HG02678 (cell line): ENCODE results near the gene HOXC4.
"Not testable (repeated sequence)": the region's sequence is repeated elsewhere in the genome, so short reads cannot be mapped to it uniquely, and the experiment has no call there.

Experiments used
- ATAC-seq: cut with Tn5 transposase; IDR thresholded peaks from one replicate; pipeline ENCODE4 v1.9.1; 2021; ENCODE audit warnings: mild to moderate bottlenecking, moderate library complexity; ENCODE audit not compliant: unreplicated experiment

Gene HOXC4

GRCh38 chr12:54081581-54082396 lies 28.2 kb downstream of the HOXC4 start:
- not testable (repeated sequence) for ATAC-seq

DNA sequence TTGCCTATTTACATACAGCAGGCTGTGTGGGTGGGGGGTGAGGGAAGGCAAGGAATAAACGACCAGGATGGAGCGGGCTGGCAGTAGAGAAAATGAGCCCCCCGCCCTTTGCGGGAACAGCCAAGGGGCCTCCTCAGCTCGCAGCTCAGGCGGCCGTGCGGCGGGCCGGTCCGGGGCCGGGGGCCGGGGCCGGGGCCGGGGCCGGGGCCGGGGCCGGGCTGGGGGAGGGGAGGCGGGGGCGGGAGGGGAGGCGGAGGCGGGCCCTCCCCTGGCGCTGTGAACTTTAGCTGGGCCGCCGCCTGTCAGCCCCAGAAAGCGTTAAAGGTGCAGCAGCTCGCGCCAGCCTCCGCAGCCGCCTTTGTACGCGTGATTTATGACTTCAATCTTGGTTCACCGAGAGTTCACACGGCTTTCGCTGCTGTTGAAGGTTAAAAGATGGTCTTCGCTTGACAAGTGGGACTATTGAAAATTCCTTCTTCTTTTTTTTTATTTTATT lies 28.8 kb downstream of the HOXC4 start:
- no peak for ATAC-seq

DNA sequence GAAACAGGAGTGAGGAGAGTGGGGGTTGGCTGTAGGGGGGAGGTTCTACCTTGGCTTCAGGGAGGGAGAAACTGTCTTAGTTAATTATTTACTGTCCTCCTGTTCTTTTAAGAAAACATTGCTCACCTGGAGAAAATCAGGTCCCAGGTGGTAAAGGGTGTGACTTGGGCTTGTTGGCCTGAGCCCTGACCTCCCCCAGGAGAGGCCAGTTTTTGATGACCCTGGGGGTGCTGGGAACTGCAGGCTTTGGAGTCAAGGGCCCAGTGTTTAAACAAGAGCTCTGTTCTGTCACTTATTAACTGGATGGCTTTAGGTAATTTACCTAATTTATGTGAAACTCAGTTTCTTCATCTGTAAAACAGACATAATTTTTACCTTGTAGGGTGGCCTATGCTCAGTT lies 34.4 kb downstream of the HOXC4 start:
- not testable (repeated sequence) for ATAC-seq

GRCh38 chr12:54089465-54089864 lies 35.8 kb downstream of the HOXC4 start:
- ATAC-seq: not testable (repeated sequence)

- ATAC-seq: not testable (repeated sequence)
These were observed 36.7 kb downstream of the HOXC4 start for GRCh38 chr12:54090312-54090711.

DNA sequence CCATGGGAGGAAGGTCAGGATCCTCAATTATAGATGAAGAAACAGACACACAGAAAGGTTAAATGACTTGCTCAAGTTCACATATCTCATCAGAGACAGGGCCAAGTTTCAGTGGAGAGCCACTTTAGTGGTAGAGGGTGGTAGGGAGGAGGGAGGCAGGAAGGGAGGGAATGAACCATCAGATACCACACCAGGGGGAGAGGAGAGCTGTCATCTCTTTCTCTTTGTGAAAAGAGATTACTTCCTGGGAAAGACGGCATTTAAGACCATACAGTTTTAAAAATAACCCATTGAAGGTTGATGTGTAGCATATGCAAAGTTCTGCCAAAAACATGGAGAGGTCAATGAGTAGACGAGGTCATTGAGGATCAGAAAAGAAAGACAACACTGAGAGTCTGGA lies 39.3 kb downstream of the HOXC4 start:
- not testable (repeated sequence) for ATAC-seq

DNA sequence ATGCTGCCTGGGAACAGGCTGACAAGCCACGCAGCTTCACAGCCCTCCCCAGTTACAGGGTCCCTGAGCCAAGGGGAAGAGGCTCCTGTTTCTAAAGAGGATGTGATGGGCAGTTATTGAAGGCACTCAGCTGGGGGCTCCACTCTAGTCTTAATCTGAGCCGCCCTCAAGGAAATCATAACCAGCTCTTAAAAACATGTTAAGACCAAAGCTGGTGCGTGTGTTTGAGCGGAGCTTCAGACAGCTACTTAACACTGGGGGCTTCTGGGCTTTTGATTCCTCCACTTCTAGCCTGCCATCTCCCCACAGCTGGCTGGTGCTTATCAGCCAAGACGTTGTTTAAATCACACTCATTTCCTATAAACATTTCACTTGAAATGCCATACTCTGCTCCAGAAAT lies 42.3 kb downstream of the HOXC4 start:
- not testable (repeated sequence) for ATAC-seq

GRCh38 chr12:54098644-54099043 lies 45.0 kb downstream of the HOXC4 start:
- not testable (repeated sequence) for ATAC-seq

DNA sequence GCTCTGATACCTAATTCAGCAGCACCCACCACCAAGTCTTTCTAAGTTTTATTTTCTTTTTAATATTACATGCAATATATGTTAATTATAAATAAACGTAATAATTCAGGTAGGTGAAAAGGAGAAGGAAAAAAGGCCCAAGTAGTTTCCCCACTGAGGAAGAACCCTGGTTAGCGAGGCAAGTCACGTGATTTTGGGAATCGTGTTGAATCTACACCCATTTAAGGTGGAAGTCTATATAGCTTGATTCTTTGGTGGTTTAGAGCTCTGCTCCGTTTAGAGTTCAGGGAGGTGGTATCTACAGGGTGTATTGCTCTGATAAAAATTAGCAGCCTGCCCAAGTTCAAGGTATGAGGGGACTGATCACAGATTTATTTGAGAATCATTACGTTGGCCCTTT lies 47.0 kb downstream of the HOXC4 start:
- not testable (repeated sequence) for ATAC-seq

DNA sequence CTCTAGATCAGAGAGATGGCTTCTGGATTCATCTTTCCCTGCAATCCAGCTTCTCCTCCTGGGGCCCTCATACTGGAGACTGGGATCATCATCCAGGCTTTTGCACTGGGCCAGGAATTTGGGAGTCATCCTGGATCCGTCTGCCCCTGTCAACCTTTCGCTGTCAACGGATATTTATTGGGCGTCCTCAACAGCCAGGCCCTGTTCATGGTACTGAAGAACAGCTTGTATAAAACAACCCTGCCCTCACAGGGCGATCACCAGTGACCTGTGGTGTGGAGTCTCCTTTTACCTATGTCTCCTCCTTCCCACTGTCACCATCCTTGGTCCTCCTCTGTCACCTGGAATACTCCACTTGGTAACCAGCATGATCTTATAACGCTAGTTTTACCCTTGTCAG lies 48.6 kb downstream of the HOXC4 start:
- not testable (repeated sequence) for ATAC-seq

DNA sequence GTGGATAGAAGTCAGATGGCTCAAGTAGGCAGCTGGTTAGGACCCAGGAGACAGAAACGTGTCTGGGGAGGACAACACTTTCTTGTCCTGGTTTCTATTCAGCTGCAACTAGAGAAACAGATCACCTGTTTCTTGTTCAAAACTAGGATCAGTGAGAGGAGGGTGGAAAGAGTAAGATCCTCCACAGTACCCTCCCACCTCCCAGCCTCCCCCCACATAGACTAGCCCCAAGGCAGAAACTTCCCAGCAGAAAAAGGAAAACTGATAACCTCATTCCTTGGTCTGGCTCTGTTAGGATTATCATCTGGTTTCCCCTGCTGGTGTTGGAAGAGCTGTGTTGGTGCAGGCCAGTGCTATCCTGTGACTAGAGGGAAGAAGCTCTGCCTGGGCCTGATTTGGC lies 50.2 kb downstream of the HOXC4 start:
- not testable (repeated sequence) for ATAC-seq
